Osteocyte (in vitro differentiated cells): ENCODE measurements around the gene VASH2. TPM values are rescaled to one million over a fixed set of nuclear protein-coding genes. Genes with fewer than 3 reads are reported as not detected.

Experiments
- DNase-seq: peaks from one replicate; pipeline ENCODE4 v3.0.0; 2021; ENCODE audit warnings: mixed read lengths; ENCODE audit not compliant: unreplicated experiment; ENCODE audit errors: extremely low spot score
- H3K27ac Mint-ChIP-seq: one replicate; pipeline ENCODE4 v1.8.0; 2021; ENCODE audit warnings: mild to moderate bottlenecking, mixed read lengths; ENCODE audit not compliant: unreplicated experiment
- H3K27me3 Mint-ChIP-seq: one replicate; pipeline ENCODE4 v1.8.0; 2021; ENCODE audit warnings: mixed read lengths; ENCODE audit not compliant: unreplicated experiment
- H3K36me3 Mint-ChIP-seq: one replicate; pipeline ENCODE4 v1.8.0; 2021; ENCODE audit warnings: mixed read lengths; ENCODE audit not compliant: unreplicated experiment
- H3K4me1 Mint-ChIP-seq: one replicate; pipeline ENCODE4 v1.8.0; 2021; ENCODE audit warnings: mixed read lengths; ENCODE audit not compliant: unreplicated experiment
- H3K4me3 Mint-ChIP-seq: one replicate; pipeline ENCODE4 v1.8.0; 2021; ENCODE audit warnings: mild to moderate bottlenecking, moderate library complexity, mixed read lengths; ENCODE audit not compliant: unreplicated experiment
- H3K9me3 Mint-ChIP-seq: one replicate; pipeline ENCODE4 v1.8.0; 2021; ENCODE audit warnings: mixed read lengths; ENCODE audit not compliant: unreplicated experiment
- CTCF ChIP-seq: fragments of 200-600 bp; sonication (generic); IDR thresholded peaks from 2 replicates; pipeline ENCODE4 v1.5.0; 2021; ENCODE audit warnings: antibody characterized with exemption, mild to moderate bottlenecking, moderate library complexity
- total RNA-seq: library from RNA; stranded (reverse); gene quantifications from 2 replicates; pipeline ENCODE4 v1.2.1, GENCODE V29; 2021

The VASH2 gene
- total RNA-seq, 1 donor from 2014 or later, result 3.3 TPM

DNA sequence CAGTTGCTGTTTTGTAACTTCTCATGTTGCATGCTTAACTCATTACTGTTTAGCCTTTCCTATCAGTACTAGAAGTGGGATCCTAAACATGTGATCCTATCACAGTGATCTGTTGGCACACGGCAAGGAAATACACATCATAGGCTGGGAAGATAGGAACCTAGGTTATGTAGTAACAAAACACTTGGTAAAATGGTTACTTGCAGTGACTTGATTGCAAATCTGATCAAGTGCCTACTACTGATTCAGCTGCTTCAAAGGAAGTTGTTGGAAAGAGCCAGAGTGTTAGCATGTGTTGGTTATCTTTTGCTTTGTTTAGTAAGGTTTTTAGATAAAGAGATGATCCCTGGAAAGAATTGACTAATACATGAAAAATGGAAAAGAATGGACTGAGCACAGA, 8.9 kb upstream of the VASH2 start:
- Mint-ChIP-seq H3K27ac (no peak overlapping the region), H3K4me1 (no peaks in the 10 kb centered on the region), H3K36me3 (peaks cover 8% of the 10 kb centered on the region), H3K4me3 (no peak overlapping the region), H3K9me3 (peaks cover 16% of the 10 kb centered on the region), H3K27me3 (peaks cover 25% of the 10 kb centered on the region)
- no peak for TF ChIP-seq CTCF
- no peak for DNase-seq

GRCh38 chr1:212942679-212943392, 7.5 kb upstream of the VASH2 start:
- H3K27me3 Mint-ChIP-seq, result peaks cover 28% of the 10 kb centered on the region
- no peak overlapping the region for H3K27ac Mint-ChIP-seq
- peaks cover 16% of the 10 kb centered on the region for H3K9me3 Mint-ChIP-seq
- peaks cover 8% of the 10 kb centered on the region for H3K36me3 Mint-ChIP-seq
- no peaks in the 10 kb centered on the region for H3K4me1 Mint-ChIP-seq
- H3K4me3 Mint-ChIP-seq, result no peak overlapping the region
- no peak for DNase-seq
- TF ChIP-seq CTCF, result no peak

DNA sequence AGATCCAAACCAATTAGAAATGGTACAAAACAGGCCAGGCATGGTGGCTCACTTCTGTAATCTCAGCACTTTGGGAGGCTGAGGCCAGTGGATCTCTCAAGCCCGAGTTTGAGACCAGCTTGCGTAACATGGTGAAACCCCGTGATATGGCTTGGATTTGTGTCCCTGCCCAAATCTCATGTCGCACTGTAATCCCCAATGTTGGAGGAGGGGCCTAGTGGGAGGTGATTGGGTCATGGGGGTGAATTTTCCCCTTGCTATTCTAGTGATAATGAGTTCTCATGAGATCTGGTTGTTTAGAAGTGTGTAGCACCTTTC, 7.0 kb upstream of the VASH2 start:
- no peak for TF ChIP-seq CTCF
- no peaks in the 10 kb centered on the region for H3K4me1 Mint-ChIP-seq
- H3K27ac Mint-ChIP-seq, result no peak overlapping the region
- peaks cover 16% of the 10 kb centered on the region for H3K9me3 Mint-ChIP-seq
- H3K36me3 Mint-ChIP-seq, result peaks cover 8% of the 10 kb centered on the region
- H3K4me3 Mint-ChIP-seq, result no peak overlapping the region
- H3K27me3 Mint-ChIP-seq, result peaks cover 28% of the 10 kb centered on the region
- DNase-seq, result no peak

DNA sequence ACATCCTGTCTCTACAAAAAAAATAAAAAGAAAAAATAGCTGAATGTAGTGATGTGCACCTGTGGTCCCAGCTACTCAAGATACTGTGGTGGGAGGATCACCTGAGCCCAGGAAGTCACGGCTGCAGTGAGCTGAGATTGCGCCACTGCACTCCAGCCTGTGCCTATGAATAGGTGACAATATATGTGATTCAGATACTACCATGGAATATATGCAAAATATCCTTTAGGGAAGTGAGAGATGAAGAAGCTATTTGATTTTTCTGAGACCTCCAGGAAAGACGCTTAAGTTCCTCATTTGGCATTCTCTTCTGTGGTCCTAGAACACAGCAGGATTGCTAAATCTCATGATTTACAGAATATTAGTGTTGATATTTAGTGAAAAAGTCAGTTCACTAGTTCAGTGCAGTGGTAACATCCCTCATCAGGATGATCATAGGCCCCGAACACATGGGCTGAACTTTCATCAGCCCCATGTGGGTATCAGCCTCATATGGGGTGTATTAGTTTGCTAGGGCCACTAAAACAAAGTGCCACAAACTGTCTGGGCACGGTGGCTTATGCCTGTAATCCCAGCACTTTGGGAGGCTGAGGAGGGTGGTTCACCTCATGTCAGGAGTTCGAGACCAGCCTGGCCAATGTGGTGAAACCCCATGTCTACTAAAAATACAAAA, 6.0 kb upstream of the VASH2 start:
- H3K4me1 Mint-ChIP-seq, result no peaks in the 10 kb centered on the region
- H3K27ac Mint-ChIP-seq, result no peak overlapping the region
- H3K27me3 Mint-ChIP-seq, result peaks cover 28% of the 10 kb centered on the region
- no peak overlapping the region for H3K4me3 Mint-ChIP-seq
- no peak for TF ChIP-seq CTCF
- H3K36me3 Mint-ChIP-seq, result peaks cover 8% of the 10 kb centered on the region
- DNase-seq, result no peak
- peaks cover 16% of the 10 kb centered on the region for H3K9me3 Mint-ChIP-seq

DNA sequence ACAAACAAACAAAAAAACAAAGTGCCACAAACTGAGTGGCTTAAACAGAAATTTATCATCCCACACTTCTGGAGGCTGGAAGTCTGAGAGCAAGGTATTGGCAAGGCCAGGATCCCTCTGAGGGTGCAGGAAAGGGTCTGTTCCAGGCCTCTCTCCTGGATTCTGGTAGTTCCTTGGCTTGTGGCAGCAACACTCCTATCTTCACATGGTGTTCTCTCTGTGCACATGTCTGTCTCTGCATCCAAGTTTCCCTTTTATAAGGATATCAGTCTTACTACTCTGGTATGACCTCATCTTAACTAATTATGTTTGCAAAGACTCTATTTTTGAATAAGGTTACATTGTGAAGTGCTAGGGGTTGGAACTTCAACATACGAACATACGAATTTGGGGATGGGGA, 5.3 kb upstream of the VASH2 start:
- Mint-ChIP-seq H3K27ac (no peak overlapping the region), H3K4me3 (no peak overlapping the region), H3K9me3 (peaks cover 11% of the 10 kb centered on the region), H3K27me3 (peaks cover 22% of the 10 kb centered on the region), H3K36me3 (peaks cover 3% of the 10 kb centered on the region), H3K4me1 (peaks cover 3% of the 10 kb centered on the region)
- no peak for TF ChIP-seq CTCF
- no peak for DNase-seq
